ENCODE results near the gene PTEN.
"Not testable (repeated sequence)": the region's sequence is repeated elsewhere in the genome, so short reads cannot be mapped to it uniquely, and the experiment has no call there.

PTEN gene

DNA sequence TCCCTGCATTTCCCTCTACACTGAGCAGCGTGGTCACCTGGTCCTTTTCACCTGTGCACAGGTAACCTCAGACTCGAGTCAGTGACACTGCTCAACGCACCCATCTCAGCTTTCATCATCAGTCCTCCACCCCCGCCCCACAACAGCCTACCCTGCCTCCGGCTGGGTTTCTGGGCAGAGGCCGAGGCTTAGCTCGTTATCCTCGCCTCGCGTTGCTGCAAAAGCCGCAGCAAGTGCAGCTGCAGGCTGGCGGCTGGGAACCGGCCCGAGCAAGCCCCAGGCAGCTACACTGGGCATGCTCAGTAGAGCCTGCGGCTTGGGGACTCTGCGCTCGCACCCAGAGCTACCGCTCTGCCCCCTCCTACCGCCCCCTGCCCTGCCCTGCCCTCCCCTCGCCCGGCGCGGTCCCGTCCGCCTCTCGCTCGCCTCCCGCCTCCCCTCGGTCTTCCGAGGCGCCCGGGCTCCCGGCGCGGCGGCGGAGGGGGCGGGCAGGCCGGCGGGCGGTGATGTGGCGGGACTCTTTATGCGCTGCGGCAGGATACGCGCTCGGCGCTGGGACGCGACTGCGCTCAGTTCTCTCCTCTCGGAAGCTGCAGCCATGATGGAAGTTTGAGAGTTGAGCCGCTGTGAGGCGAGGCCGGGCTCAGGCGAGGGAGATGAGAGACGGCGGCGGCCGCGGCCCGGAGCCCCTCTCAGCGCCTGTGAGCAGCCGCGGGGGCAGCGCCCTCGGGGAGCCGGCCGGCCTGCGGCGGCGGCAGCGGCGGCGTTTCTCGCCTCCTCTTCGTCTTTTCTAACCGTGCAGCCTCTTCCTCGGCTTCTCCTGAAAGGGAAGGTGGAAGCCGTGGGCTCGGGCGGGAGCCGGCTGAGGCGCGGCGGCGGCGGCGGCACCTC is at the start of gene PTEN, which contains the start of gene KLLN:
Gene PTEN (plus strand): TSS at position 573 of the 891 bp plus-strand sequence. CDS start 845 bp downstream, outside the sequence.
Gene KLLN (minus strand): TSS at position 481 of the 891 bp plus-strand sequence. CDS start 1,046 bp downstream, outside the sequence.
- DNase-seq (ENCODE audit: low read depth in 2 of 2), result peak; percentile 70 to 72

DNA sequence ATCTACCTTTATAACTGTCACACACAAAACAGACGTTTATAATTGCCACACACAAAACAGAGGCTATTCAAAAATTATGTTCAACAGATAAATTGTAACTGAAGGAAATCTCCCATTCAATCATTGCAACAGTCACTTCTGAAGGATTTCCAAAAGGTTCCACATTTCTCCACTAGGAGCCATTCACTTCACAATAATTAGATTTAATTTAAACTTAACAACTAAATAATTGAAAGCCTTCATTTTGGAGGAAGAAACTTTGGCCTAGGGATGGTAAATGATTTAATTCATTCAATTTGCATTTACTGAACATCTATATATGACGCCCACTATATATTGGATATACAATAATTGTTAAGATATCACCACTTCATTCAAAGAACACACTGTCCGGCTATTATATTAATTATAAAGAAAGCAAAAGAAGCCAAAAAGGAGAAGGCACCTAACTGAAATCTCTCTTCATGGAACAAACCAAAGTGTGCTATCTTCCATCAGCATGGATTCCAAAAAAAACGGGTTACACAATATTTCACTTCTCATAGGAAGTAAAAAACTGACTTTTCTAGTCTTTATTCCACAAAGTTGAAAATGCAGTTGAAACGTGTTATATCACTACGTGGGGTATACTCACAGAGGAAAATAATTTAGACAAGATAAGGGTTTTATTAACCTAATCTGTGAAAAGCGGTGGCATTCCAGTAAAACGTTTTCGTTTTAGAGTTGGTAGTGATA is 47.1 kb upstream of the PTEN start:
- no peak for DNase-seq (ENCODE audit: low read depth in 2 of 2)

DNA sequence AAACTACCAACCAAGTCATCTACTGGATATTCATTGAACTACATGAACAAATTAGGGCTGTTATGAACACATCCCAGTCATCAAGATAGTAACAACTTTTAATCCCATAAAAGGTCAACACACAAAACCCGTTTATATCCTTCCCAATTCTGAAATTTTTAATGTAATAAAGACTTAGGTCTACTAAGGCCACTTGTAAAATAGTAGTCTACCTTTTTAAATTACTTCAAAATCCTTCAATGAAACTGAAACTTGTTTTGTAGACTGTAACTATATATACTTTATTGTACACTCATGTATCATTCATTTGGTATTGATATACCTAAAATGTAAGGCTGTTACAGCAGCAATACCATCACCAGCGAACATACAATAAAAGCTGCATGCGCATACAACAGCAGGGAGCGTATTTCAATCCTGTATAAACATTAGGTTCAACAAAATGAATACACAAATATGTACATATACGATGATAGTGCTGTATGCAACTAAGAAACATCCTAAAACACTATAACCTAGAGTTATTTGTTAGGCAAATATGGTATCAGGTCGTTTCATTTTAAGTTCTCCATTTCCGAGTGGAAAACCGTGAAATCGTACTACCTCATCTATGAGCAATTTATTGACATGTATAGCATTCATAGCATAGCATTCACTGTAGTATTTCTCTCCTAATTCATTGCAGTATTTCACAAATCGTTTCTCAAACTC is 46.4 kb upstream of the PTEN start:
- DNase-seq (ENCODE audit: low read depth in 2 of 2), result no peak

DNA sequence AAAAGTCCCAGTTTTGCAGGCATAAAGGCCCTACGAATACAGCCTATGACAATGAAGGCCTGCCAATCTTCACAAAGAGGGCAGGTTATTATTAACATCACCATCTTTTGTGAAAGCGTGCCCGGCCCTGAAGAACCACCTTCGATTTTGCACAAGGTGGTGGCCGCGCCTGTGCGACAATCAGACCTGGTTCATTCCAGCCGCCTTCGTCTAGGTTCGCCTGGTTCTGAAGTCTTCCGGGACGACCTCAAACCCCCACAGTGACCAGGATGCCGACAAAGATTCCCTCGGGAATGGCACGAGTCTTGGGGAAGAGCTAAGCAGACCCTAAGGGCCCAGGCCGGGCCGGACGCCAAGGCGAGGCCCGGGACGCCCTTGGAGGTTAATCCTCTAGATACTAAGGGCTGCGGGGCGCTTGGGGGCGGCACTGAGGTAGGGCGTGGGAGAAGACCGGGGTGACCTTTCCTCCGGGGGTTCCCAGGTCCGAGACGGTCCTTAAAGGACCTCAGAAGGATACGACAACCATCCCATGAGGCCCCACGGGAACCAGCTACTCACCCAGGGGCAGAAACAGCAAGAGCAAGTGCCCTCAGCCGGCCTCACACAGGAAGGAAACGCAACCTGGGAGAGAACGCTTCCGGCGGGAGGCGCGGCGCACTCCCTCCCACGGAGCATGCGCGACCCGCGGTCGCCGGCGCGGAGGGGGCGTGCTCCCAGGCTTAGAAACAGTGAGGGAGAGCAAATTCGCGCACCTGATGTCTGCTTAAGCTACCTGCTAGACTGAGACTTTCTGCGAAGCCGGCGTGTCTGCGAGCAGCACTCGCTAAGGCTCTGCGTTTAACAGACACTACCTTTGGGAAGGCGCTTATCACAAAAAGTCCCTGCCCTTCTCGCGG is 45.6 kb upstream of the PTEN start, which contains the start of gene ATAD1:
Gene ATAD1 (minus strand): TSS at position 618 of the 896 bp plus-strand sequence. CDS start 3,627 bp downstream, outside the sequence.
- DNase-seq (ENCODE audit: low read depth in 2 of 2), result peak; percentile 75 to 84

DNA sequence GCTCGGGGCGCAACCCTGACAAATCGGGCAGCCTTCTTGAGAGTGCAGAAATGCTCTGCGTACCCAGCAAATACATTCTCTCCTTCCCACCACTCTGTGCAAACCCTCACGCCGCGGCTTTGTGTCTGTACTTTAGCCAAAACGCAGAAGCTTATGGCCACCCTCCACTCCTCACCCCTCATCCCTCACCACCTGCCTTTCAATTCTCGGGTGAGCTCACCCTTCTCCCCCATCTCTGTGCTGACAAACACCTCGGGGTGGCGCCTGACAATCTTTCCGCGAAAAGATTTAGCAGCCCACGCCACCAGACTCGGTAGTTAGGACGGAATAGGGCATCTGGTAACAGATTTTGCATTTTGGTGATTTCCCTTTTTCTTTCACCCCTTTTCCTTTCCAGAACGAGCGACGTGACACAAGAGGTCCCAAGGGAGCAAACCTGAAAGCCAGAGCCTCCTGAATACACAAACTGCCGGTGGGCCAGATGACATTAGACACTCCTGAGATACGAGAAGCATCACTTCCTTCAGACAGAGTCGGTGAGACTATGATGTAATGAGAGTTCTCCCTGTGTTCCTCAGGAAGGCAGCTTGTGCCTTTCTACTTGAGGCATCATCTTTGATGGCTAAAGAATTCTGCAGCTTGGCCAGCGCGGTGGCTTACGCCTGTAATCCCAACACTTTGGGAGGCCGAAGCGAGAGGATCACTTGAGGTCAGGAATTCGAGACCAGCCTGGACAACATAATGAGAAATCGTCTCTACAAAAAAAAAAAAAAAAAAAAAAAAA is 44.7 kb upstream of the PTEN start:
- peak; percentile 43 to 54 for DNase-seq (ENCODE audit: low read depth in 2 of 2)

DNA sequence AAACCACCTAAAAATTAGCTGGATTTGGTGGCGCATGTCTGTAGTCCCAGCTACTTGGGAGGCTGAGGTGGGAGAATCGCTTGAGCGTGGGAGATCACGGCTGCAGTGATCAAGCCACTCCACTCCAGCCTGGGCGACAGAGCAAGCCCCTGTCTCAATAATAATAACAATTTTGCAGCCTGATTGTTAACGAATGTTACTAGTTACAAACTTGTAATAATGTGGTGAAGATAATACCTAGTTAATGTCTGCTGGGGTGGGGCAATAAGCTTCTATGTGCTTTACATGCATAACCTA is 44.2 kb upstream of the PTEN start:
- DNase-seq (ENCODE audit: low read depth in 2 of 2), result no peak

DNA sequence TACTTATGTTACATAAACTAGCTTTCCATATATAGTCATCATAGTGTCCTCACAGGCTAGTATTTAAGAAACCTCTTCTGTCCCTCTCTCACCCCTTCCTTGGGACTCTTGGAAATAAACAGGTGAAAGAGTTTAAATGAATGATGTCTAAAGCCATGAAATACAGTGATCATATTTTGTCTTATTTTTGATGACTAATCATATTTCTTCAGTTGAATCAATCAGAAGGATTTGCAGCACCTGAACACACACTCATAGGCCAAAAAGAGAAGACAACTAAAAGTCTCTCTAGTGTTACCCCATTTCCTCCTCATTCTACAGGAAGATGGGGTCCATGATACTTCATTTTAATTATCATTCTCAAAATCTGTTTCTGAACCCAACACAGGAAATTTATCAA is 36.8 kb upstream of the PTEN start:
- DNase-seq (ENCODE audit: low read depth in 2 of 2), result no peak

DNA sequence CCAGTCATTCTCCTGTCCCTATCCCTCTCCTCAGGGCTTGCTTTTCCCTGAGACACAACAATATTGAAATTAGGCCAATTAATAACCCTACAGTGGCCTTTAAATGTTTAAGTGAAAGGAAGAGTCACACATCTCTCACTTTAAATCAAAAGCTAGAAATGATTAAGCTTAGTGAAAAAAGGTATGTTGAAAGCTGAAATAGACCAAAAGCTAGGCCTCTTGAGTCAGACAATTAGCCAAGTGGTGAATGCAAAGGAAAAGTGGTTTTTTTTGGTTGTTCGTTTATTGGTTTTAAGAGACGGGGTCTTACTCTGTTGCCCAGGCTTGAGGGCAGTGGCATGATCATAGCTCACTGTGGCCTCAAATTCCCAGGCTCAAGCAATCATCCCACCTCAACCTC is 35.7 kb upstream of the PTEN start:
- no peak for DNase-seq (ENCODE audit: low read depth in 2 of 2)

DNA sequence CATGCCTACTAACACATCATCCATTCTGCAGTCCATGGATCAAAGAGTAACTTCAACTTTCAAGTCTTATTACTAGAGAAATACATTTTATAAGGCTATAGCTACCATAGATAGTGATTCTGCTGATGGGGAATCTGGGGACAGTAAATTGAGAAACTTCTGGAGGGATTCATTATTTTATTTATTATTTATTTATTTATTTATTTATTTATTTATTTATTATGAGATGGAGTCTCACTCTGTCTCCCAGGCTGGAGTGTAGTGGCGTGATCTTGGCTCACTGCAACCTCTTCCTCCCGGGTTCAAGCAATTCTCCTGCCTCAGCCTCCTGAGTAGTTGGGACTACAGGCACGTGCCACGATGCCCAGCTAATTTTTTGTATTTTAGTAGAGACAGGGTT is 34.4 kb upstream of the PTEN start:
- DNase-seq (ENCODE audit: low read depth in 2 of 2), result not testable (repeated sequence)

DNA sequence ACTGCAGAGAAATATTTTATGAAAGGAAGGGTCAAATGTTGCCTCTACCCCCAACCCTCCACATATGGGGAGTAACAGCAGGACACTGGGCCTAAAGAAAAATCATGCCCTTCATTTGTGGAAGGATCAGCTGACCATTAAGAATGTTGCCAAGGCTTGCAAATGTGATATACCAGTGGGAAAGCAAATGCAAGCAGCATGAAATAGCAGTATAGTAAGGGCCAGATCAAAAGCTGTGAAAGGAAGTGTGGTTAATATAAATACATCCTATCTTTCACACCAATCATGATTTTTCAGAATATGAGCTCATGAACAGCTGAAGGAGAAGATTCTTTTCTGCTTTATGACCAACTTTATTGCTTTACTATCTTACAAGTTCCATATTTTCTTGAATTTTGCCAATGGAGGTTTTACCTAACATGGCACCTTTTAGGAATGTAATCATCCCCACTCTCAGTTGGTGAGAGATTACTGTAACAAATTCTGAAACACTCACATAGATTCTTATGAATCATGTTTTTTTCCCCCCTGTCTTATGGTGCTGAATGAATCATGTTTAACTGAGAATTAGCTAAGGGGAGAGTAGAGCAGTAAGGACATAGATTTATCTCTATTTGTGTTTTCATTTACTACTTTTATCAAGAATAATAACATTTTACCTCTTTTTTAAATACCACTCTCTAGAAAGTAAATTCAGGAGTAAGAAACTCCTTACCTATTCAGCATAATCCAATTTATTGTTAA is 33.3 kb upstream of the PTEN start:
- no peak for DNase-seq (ENCODE audit: low read depth in 2 of 2)

DNA sequence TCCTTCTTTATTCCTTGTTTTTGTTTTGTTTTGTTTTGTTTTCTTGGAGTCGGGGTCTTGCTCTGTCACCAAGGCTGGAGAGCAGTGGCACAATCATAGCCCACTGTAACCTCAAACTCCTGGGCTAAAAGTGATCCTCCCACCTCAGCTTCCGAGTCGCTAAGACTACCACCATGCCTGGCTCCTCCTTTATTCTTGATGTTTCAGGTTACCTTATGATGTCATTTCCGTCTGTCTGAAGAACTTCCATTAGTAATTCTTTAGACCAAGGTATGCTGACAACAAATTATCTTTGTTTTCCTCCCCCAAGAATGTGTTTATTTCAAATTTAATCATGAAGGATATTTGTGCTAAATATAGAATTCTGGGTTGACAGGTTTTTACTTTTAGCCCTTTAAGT is 27.3 kb upstream of the PTEN start:
- DNase-seq (ENCODE audit: low read depth in 2 of 2), result no peak

DNA sequence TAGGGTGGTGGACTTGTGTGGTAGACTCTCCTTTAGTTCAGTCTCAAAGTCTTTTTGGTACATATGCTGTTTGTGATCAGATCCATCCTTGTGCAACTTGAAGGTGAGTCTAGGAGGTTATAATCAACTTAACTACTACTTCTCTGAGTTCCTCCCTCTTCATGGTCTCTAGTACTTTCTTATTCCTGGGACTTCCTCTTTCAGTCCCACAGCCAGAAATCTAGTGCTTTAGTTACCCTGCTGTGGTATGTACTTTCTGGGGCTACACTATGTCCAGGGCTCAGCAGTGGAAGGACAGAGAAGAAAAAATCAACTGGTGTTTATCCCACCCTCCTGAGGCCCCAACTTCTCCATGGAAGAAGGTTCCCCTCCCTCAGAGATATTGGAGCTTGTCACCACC is 26.0 kb upstream of the PTEN start:
- DNase-seq (ENCODE audit: low read depth in 2 of 2), result no peak

DNA sequence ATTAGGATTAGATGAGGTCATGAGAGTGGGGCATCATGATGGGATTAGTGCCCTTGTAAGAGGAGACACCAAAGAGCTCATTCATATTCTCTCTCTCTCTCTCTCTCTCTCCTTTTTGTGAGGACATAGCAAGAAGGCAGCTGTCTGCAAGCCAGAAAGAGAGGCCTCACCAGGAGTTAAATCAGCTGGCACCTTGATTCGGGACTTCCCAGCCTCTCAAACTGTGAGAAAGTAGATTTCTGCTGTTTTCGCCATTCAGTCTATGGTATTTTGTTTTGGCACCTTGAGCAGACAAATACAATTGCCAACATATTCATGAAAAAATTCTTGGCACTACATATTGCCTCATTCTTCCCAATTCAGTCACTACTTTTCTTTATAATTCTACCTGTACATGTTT is 24.8 kb upstream of the PTEN start:
- DNase-seq (ENCODE audit: low read depth in 2 of 2), result no peak

DNA sequence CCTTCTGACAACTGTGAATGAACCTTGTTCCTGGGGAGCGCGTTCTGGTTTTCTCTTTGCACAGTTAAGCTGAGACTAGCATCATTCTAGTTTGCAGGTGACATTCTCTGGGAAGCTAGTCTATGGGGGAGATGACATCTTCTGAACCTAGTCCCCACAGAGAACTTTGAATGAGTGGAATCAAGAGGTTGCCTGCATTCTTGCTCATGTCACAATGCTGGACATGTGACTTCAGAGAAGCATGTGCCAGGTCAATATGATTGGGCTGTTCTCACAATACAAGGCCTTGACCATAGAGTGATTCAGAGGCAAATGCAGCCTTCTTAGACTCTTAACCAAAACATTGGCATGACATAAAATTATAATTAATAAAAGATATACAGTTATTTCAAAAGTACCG is 22.2 kb upstream of the PTEN start:
- no peak for DNase-seq (ENCODE audit: low read depth in 2 of 2)

DNA sequence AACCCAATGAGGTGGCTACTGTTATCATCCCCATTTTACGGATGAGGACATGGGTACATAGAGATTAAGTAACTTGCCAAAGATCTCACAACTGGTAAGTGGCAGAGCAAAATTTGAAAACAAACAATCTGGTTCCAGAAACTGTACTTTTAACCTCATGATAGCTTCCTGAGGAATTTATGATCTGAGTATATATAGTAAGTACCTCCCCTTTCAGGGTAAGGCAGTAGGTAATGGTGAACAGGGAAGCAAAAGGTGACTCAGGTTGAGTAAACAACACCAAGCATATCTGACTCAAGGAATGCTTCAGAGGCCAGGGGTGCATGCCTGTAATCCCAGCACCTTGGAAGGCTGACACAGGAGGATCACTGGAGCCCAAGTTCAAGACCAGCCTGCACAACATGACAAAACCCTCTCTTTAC is 21.2 kb upstream of the PTEN start:
- DNase-seq (ENCODE audit: low read depth in 2 of 2), result no peak

DNA sequence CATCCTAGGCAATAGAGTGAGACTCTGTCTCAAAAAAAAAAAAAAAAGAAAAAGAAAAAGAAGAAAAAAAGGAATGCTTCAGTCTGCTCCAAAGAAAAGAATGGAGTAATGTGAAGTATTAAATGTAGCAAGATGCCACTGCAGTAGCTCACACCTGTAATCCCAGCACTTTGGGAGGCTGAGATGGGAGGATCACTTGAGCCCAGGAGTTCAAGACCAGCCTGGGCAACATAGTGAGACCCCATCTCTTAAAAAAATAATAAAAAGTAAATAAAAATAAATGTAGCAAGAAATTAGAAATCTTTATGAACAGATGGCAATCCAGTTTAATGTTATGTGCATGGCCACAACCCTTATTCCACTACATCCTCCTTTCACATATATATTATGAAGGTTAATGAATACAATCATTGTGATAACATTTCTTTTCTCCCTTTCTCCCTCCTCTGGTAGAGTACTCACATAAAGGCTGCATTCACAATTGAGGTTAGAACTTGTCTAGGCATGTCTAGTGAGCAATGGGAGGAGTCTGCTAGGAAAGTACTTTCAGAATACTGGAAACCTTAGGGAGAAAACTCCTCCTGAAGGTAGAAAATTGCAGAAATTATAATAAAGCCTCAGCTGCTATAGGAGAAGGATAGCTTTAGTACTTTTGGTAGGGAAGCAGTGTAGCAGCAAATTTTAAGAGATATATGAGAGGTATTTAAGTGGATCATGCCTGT is 20.5 kb upstream of the PTEN start:
- no peak for DNase-seq (ENCODE audit: low read depth in 2 of 2)

DNA sequence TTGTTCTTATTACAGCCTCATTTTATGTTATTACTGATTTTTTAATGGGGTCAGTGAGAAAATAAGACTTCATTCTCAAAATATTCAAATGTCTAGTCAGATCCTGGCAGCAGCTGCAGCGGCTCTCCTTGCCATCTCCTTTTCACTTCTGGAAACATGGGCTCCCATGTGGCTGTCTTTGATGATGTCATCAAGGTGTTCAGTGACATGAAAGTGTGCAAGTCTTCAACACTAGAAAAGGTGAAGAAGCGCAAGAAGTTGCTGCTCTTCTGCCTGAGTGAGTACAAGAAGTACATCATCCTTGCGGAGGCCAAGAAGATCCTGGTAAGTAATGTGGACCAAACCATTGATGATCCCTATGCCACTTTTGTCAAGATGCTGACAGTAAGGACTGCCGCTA is 19.7 kb upstream of the PTEN start:
- no peak for DNase-seq (ENCODE audit: low read depth in 2 of 2)

DNA sequence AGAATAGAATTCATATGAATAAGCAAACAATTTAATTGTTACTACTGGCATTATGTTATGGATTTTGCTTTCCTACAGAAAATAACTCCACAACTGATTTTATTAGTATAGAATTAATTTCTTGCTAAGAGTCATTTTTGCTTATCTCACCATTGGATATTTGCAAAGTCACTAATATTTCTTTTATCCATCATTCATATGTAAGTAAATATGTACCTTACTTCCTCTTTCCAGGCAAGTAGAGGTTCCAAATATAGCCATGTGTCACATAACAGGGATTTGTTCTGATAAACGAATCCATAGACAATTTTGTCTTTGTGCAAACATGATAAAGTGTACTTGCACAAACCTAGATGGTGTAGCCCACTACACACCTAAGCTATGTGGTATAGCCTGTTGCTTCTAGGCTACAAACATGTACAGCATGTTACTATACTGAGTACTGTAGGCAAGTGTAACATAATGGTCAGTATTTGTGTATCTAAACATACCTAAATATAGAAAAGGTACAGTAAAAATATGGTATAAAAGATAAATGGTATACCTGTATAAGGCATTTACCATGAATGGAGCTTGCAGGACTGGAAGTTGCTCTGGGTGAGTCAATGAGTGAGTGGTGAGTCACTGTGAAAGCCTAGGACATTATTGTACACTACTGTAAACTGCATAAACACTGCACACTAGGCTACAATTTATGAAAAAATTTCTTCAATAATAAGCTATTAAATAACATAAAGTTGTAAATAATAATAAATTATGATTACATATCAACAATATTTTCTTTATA is 18.4 kb upstream of the PTEN start:
- DNase-seq (ENCODE audit: low read depth in 2 of 2), result no peak
